Activated CD4-positive, CD25-positive, alpha-beta regulatory T cell treated with anti-CD3 and anti-CD28 coated beads, Interleukin-2, amount 50 U/mL, for 16 hours (primary cell): ENCODE measurements around the gene STK32B.

Source experiments
- DNase-seq: peaks from one replicate; pipeline ENCODE4 v3.0.0-alpha.2; 2020; ENCODE audit warnings: low read depth, low spot score

Gene STK32B

GRCh38 chr4:5124876-5125275, 73.6 kb downstream of the STK32B start:
- DNase-seq = no peak

- no peak for DNase-seq
Observed at GRCh38 chr4:5125321-5125720, 74.0 kb downstream of the STK32B start.

GRCh38 chr4:5126231-5126630, 75.0 kb downstream of the STK32B start:
- DNase-seq = no peak

- DNase-seq = no peak
Observed at GRCh38 chr4:5126857-5127256, 75.6 kb downstream of the STK32B start.

- no peak for DNase-seq
Observed at GRCh38 chr4:5127556-5127955, 76.3 kb downstream of the STK32B start.

GRCh38 chr4:5128569-5128968, 77.3 kb downstream of the STK32B start:
- DNase-seq = no peak

- no peak for DNase-seq
Observed at GRCh38 chr4:5133201-5133600, 81.9 kb downstream of the STK32B start.

- no peak for DNase-seq
Observed at GRCh38 chr4:5133933-5134594, 82.8 kb downstream of the STK32B start.

- no peak for DNase-seq
Observed at GRCh38 chr4:5134620-5135019, 83.3 kb downstream of the STK32B start.

- DNase-seq = no peak
Observed at GRCh38 chr4:5137226-5137625, 85.9 kb downstream of the STK32B start.

GRCh38 chr4:5137927-5138326, 86.6 kb downstream of the STK32B start:
- no peak for DNase-seq

GRCh38 chr4:5138389-5138788, 87.1 kb downstream of the STK32B start:
- no peak for DNase-seq

GRCh38 chr4:5139141-5139540, 87.9 kb downstream of the STK32B start:
- no peak for DNase-seq

- no peak for DNase-seq
Observed at GRCh38 chr4:5141802-5142201, 90.5 kb downstream of the STK32B start.

GRCh38 chr4:5142726-5143125, 91.4 kb downstream of the STK32B start:
- no peak for DNase-seq

- DNase-seq = no peak
Observed at GRCh38 chr4:5143306-5143861, 92.1 kb downstream of the STK32B start.

GRCh38 chr4:5143940-5144339, 92.7 kb downstream of the STK32B start:
- DNase-seq = no peak

GRCh38 chr4:5144384-5144783, 93.1 kb downstream of the STK32B start:
- no peak for DNase-seq

- DNase-seq = no peak
Observed at GRCh38 chr4:5146248-5146647, 95.0 kb downstream of the STK32B start.

- no peak for DNase-seq
Observed at GRCh38 chr4:5152521-5152920, 101.2 kb downstream of the STK32B start.

GRCh38 chr4:5156682-5157081, 105.4 kb downstream of the STK32B start:
- DNase-seq = no peak

GRCh38 chr4:5157791-5158770, 106.8 kb downstream of the STK32B start:
- DNase-seq = no peak

GRCh38 chr4:5158825-5159224, 107.5 kb downstream of the STK32B start:
- no peak for DNase-seq
